Naive B cell (primary cell): Measurements from ENCODE around the gene LITAF. TPM values are rescaled to one million over a fixed set of nuclear protein-coding genes. Genes with fewer than 3 reads are reported as not detected.

ENCODE experiments used
- ATAC-seq, 2 donors: fragments of 150-1000 bp; cut with Tn5 transposase; 2 replicates each; pipeline ENCODE4 v1.10.0; 2021; ENCODE audit warnings: low read depth in 2 of 2, mild to moderate bottlenecking in 2 of 2, moderate library complexity in 2 of 2
- DNase-seq: peaks from one replicate; pipeline ENCODE4 v3.0.0; 2022
- H3K27ac Mint-ChIP-seq, 6 donors: one replicate each; pipeline ENCODE4 v1.8.0; 2020 to 2022; ENCODE audit warnings: mild to moderate bottlenecking in 6 of 6, mixed read lengths in 6 of 6, moderate library complexity in 5 of 6, inconsistent platforms in 2 of 6
- H3K27me3 Mint-ChIP-seq, 3 donors: one replicate each; pipeline ENCODE4 v1.8.0; 2021 to 2022; ENCODE audit warnings: mixed read lengths in 3 of 3, mild to moderate bottlenecking in 1 of 3
- H3K36me3 Mint-ChIP-seq, 2 donors: one replicate each; pipeline ENCODE4 v1.8.0; 2020 to 2022; ENCODE audit warnings: mixed read lengths in 2 of 2, inconsistent platforms in 1 of 2, mild to moderate bottlenecking in 1 of 2
- H3K4me1 Mint-ChIP-seq, 3 donors: one replicate each; pipeline ENCODE4 v1.8.0; 2020 to 2022; ENCODE audit warnings: mixed read lengths in 3 of 3, inconsistent platforms in 1 of 3, mild to moderate bottlenecking in 1 of 3, moderate library complexity in 1 of 3
- H3K4me3 Mint-ChIP-seq, 8 donors: one replicate each; pipeline ENCODE4 v1.8.0; 2020 to 2022; ENCODE audit warnings: mild to moderate bottlenecking in 8 of 8, mixed read lengths in 8 of 8, moderate library complexity in 8 of 8, inconsistent platforms in 2 of 8
- H3K9me3 Mint-ChIP-seq, 7 donors: one replicate each; pipeline ENCODE4 v1.8.0; 2020 to 2022; ENCODE audit warnings: mixed read lengths in 7 of 7, mild to moderate bottlenecking in 5 of 7, inconsistent platforms in 2 of 7, moderate library complexity in 1 of 7
- polyA plus RNA-seq, 6 donors: library from polyadenylated mRNA; unstranded; fragments of 300-500 nt; fragmentation: Illumina TruSeq; gene quantifications; one replicate each; pipeline ENCODE4 v1.2.3, GENCODE V29; 2021; ENCODE audit warnings: low read depth in 6 of 6

The LITAF gene
- polyA plus RNA-seq, result 100 to 1,000 TPM; 275 to 379 (median 304) TPM

DNA sequence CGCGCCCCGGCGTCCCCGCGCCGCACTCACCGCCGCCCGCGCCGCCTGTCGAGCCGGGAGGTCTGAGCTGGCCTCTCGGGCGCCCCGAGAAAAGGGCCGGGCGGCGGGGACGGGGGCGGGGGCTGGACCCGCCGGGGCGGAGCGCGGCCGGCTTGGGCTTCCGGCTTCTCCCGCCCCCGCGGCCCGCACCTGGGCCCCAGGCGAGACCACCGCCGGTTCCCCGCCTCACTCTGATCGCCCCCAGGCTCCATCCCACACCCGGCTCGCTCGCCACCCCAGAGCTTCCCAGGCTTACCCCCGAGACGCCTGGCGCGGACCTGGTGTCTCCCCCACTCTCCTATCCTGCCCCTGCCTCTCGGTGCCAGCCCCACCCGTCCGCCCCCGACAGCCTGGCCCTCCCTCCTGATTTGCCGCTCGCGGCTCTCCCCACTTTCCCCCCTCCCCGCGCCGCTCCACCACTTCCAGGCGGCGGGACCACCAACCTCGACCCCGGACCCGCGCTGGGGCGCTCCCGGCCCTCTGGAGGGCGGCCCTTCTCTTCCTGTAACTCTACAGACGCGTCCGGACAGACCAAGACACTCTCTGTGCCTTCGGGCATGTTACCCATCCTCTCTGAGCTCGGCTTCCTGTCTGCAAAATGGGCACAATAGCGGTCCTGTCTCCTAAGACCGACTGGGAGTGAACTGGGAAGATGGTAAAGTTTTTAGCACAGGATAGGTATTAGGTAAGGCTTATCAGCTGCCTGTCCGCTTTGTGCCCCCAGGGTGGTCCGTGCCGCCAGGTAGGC lies at the start of gene LITAF:
Gene LITAF, minus strand, starts transcription at position 64 of the 787 bp plus-strand sequence. CDS start 30,189 bp downstream, outside the sequence.
- Mint-ChIP-seq H3K4me1 (peaks cover 49 to 50% (median 50%) of the 10 kb centered on the region in 3 donors), H3K9me3 (no peaks in the 10 kb centered on the region), H3K27ac (peak within 1 kb of the TSS; percentile 95 to 99 (median 98)), H3K4me3 (peak within 1 kb of the TSS; percentile 89 to 97 (median 94)), H3K27me3 (no peaks in the 10 kb centered on the region), H3K36me3 (peaks cover 0 to 5% of the 10 kb centered on the region in 2 donors)
- DNase-seq, result peak; percentile 65
- peak; percentile 54 to 56 for ATAC-seq

DNA sequence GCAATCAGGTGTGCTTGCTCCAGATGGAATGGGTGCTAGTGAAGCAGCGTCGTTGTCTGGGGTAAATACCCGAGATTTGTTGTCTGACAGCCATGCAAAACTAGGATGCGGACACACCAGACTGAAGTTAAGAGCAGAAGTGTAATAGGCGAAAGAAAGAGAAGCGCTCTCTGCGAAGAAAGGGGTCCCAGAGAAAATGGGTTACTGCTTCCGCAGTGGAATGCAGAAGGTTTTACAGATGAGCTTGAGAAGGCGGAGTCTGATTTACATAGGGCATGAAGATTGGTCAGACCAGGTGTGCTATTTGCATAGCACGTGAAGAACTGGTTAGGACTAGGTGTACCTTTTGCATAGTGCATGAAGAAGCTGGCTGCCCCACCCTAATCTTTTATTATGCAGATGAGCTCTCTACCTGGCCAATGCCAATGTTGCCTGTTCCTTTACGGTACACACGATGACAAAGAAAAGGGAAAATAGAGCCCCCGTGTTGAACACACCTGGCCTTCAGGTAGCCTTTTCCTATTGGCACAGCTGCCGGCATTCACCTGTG lies 49.5 kb upstream of the LITAF start:
- H3K9me3 Mint-ChIP-seq, result no peaks in the 10 kb centered on the region
- peak; percentile 59 to 61 for ATAC-seq
- DNase-seq, result no peak
- H3K4me3 Mint-ChIP-seq, result no peak overlapping the region
- H3K27me3 Mint-ChIP-seq, result peaks cover 0 to 12% (median 6%) of the 10 kb centered on the region in 3 donors
- no peaks in the 10 kb centered on the region for H3K36me3 Mint-ChIP-seq
- H3K4me1 Mint-ChIP-seq, result peaks cover 6 to 15% (median 14%) of the 10 kb centered on the region in 3 donors
- no peak overlapping the region for H3K27ac Mint-ChIP-seq

GRCh38 chr16:11635679-11636171 lies 49.0 kb upstream of the LITAF start:
- Mint-ChIP-seq H3K27ac (no peak overlapping the region), H3K4me1 (peaks cover under 1 to 13% (median 11%) of the 10 kb centered on the region in 3 donors), H3K27me3 (peaks cover 0 to 12% (median 5%) of the 10 kb centered on the region in 3 donors), H3K36me3 (no peaks in the 10 kb centered on the region), H3K9me3 (no peaks in the 10 kb centered on the region), H3K4me3 (no peak overlapping the region)
- DNase-seq (no peak), ATAC-seq (no peak)

- Mint-ChIP-seq H3K9me3 (no peaks in the 10 kb centered on the region), H3K27me3 (peaks cover 0 to 12% (median 5%) of the 10 kb centered on the region in 3 donors), H3K4me1 (peaks cover 4 to 17% (median 11%) of the 10 kb centered on the region in 3 donors), H3K36me3 (no peaks in the 10 kb centered on the region), H3K27ac (no peak overlapping the region), H3K4me3 (no peak overlapping the region)
- DNase-seq (no peak), ATAC-seq (no peak)
These were observed 48.5 kb upstream of the LITAF start for GRCh38 chr16:11635113-11635652.

DNA sequence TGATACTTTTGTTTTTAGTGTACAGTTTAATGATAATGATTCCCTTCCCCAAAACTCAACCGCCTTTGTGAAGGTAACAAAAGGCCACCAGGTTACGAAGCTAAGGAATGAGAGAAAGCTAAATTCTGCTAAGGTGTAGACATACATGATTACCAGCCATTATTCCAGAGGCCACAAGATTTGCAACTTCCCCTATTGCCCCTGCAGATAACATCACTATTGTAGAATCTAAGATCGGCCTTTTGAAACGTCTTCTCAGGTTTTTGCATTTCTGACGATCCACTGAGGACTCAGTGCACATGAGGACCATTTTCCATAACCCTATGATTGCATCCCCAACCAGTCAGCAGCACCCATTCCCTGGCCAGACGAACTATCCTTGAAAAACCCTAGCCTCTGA lies 47.6 kb upstream of the LITAF start:
- H3K27ac Mint-ChIP-seq, result no peak overlapping the region
- no peak overlapping the region for H3K4me3 Mint-ChIP-seq
- DNase-seq (no peak), ATAC-seq (no peak)
- no peaks in the 10 kb centered on the region for H3K36me3 Mint-ChIP-seq
- peaks cover 13 to 26% (median 15%) of the 10 kb centered on the region in 3 donors for H3K4me1 Mint-ChIP-seq
- H3K9me3 Mint-ChIP-seq, result no peaks in the 10 kb centered on the region
- peaks cover 0 to 11% (median 5%) of the 10 kb centered on the region in 3 donors for H3K27me3 Mint-ChIP-seq

- DNase-seq (no peak), ATAC-seq (no peak)
- no peaks in the 10 kb centered on the region for H3K36me3 Mint-ChIP-seq
- no peaks in the 10 kb centered on the region for H3K9me3 Mint-ChIP-seq
- no peak overlapping the region for H3K27ac Mint-ChIP-seq
- H3K4me1 Mint-ChIP-seq, result peaks cover 18 to 38% (median 19%) of the 10 kb centered on the region in 3 donors
- peaks cover 0 to 6% (median 5%) of the 10 kb centered on the region in 3 donors for H3K27me3 Mint-ChIP-seq
- peak overlapping the region in 1 of 8 donors; percentile 65 for H3K4me3 Mint-ChIP-seq
These were observed 46.4 kb upstream of the LITAF start for GRCh38 chr16:11633113-11633512.

DNA sequence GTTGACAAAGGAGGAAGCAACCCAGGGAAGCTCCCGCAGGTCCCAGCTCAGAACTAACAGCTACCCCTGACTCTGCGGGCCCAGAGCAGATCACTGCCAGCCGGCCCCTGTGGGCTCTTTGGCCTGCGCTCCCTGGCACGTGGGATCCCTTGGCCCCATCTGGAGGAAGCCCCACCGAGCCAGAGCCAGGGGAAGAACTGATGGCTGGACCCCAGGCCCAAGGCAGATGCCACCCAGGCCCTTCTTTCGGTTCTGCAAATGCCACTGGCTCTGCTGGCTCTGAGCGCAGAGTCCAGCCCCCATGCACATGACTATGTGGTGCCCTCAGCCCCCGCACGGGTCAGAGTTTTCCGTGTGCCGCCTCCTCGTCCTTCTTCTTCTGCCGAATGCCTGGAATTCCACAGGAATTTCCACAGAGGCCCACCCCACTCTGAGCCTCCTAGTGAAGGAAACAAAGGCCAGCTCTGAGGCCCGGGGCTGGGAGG lies 45.8 kb upstream of the LITAF start:
- H3K4me3 Mint-ChIP-seq, result no peak overlapping the region
- no peaks in the 10 kb centered on the region for H3K36me3 Mint-ChIP-seq
- no peaks in the 10 kb centered on the region for H3K9me3 Mint-ChIP-seq
- no peak overlapping the region for H3K27ac Mint-ChIP-seq
- H3K4me1 Mint-ChIP-seq, result peaks cover 18 to 40% (median 19%) of the 10 kb centered on the region in 3 donors
- ATAC-seq (no peak), DNase-seq (no peak)
- H3K27me3 Mint-ChIP-seq, result peaks cover 0 to 6% (median 5%) of the 10 kb centered on the region in 3 donors

GRCh38 chr16:11631214-11631613 lies 44.5 kb upstream of the LITAF start:
- no peak for ATAC-seq
- peaks cover 17 to 43% (median 18%) of the 10 kb centered on the region in 3 donors for H3K4me1 Mint-ChIP-seq
- no peaks in the 10 kb centered on the region for H3K36me3 Mint-ChIP-seq
- no peaks in the 10 kb centered on the region for H3K9me3 Mint-ChIP-seq
- peaks cover 0 to 6% (median 5%) of the 10 kb centered on the region in 3 donors for H3K27me3 Mint-ChIP-seq
- DNase-seq, result no peak
- H3K4me3 Mint-ChIP-seq, result no peak overlapping the region
- H3K27ac Mint-ChIP-seq, result peak overlapping the region in 1 of 6 donors; percentile 88

GRCh38 chr16:11630768-11631056 lies 44.0 kb upstream of the LITAF start:
- Mint-ChIP-seq H3K4me3 (peak overlapping the region in 4 of 8 donors; percentile 51 to 77 (median 62)), H3K27ac (peak overlapping the region in 3 of 6 donors; percentile 21 to 88 (median 64)), H3K9me3 (no peaks in the 10 kb centered on the region), H3K4me1 (peaks cover 12 to 45% (median 18%) of the 10 kb centered on the region in 3 donors), H3K36me3 (no peaks in the 10 kb centered on the region), H3K27me3 (peaks cover 0 to 5% (median under 1%) of the 10 kb centered on the region in 3 donors)
- ATAC-seq (no peak), DNase-seq (no peak)

DNA sequence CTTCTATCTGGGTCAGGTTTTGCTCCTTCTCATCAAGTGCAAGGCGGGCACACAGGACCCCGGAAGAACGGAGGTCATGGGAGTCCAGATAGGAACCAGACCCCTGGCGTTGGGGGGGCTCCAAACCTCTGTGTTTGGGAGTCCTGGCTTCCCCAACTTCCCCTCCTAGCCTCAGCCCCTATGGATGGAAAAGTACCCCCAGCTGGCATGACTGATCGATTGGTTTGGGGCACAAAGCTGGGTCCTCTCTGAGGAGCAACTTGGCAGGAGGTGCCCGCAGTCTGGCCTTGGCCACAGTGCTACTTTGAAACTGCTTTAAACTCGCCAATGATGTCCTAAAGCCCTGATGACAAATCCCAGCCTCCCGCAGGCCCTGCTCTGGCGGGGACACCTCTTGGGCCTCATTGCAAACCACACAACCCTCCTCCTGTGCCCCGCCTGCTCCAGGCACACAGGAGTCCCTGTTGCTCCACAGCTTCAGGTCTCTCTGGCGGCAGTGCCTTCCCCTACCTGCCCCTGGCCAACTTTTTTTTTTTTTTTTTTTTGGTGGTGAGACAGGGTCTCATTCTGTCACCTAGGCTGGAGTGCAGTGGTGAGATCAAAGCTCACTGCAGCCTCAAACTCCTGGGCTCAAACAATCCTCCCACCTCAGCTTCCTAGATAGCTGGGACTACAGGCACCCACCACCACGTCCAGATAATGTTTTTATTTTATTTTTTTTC lies 43.5 kb upstream of the LITAF start:
- DNase-seq (no peak), ATAC-seq (no peak)
- Mint-ChIP-seq H3K36me3 (no peaks in the 10 kb centered on the region), H3K27me3 (peaks cover 0 to 5% (median 0%) of the 10 kb centered on the region in 3 donors), H3K27ac (peak overlapping the region in 4 of 6 donors; percentile 21 to 88 (median 74)), H3K4me3 (peak overlapping the region in 7 of 8 donors; percentile 51 to 84 (median 77)), H3K4me1 (peaks cover 14 to 50% (median 23%) of the 10 kb centered on the region in 3 donors), H3K9me3 (no peaks in the 10 kb centered on the region)

DNA sequence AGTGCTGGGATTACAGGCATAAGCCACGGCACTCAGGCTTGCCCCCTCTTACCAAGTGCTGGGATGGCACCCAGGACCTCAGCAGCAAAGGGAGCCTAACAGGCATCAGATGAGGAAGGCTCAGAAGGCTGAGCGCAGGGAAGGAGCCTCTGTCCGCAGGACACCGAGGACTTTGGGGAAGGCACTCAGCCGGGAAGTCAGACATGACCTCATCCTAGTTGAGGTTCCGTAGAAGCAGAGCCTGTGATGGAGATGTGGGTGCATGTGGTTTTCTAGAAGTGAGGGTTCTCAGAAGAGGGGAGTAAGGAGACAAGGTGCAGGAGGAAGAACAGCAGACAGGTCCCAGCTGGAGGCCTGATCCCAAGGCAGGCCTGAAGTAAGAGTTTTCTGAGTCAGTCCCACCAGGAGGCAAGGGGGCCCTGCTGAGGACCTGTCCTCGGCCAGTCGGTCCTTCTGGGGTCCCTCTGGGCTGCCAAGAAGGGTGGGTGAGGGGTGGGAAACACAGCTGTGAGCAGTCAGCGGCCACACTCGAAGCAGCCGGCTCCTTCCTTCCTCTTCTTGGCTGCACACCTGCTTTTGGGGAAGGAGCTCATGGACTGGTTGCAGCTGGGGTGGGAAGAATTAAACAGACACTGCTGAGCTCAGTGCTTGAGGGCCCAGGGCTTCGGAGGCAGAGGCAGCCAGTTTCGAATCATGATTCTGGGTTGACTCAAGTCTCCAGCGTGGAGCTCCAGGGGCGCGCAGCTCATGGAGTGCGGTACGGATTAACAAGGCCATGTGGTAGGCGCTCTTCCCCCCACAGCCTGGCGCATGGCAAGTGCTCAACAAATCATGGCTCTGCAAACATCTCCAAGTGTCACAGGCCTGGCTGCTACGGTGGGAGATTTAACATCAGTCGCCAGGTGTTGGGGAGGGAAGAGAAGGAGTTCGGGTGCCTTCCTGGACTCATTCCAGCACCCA lies 42.6 kb upstream of the LITAF start:
- Mint-ChIP-seq H3K36me3 (no peaks in the 10 kb centered on the region), H3K9me3 (no peaks in the 10 kb centered on the region), H3K27ac (peak overlapping the region; percentile 32 to 95 (median 76)), H3K4me1 (peaks cover 18 to 56% (median 31%) of the 10 kb centered on the region in 3 donors), H3K4me3 (peak overlapping the region; percentile 25 to 84 (median 70)), H3K27me3 (peaks cover 0 to 3% (median 0%) of the 10 kb centered on the region in 3 donors)
- ATAC-seq (peak; percentile 81 to 83), DNase-seq (peak; percentile 60)

DNA sequence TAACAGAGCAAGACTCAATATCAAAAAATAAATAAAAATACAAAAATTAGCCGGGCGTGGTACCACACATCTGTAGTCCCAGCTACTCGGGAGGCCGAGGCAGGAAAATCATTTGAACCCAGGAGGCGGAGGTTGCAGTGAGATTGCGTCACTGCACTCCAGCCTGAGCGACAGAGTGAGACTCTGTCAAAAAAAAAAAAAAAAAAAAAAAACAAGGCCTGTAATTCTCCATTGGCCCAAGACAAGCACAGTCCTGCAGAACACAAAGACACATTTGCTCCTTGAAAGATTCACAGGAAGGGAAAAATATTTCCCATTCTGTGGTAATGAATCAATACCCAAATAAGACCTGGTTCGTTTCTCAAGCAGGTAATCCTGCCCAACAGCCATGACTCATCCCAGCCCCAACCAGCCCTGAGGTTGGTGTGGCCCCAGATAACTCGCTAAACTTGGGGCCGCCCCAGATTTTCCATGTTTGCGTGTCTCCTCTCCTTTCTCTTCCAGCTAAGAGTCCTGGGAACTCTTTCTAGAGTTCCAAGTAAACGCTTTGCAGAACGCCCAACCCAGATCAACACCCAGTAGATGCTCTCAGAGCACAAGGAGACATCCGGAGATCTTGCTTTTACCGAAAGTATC lies 41.2 kb upstream of the LITAF start:
- Mint-ChIP-seq H3K9me3 (no peaks in the 10 kb centered on the region), H3K36me3 (no peaks in the 10 kb centered on the region), H3K4me3 (no peak overlapping the region), H3K27me3 (no peaks in the 10 kb centered on the region), H3K4me1 (peaks cover 20 to 59% (median 35%) of the 10 kb centered on the region in 3 donors), H3K27ac (peak overlapping the region in 1 of 6 donors; percentile 64)
- no peak for ATAC-seq
- no peak for DNase-seq
